GM15510 (cell line): Measurements from ENCODE around the gene SNRPD2.

Experiments used
- POLR2A ChIP-seq: IDR thresholded peaks from 3 replicates; pipeline ENCODE4 v1.6.1; 2011; ENCODE audit warnings: borderline replicate concordance; ENCODE audit not compliant: insufficient read length; ENCODE audit errors: extremely low read depth

SNRPD2 gene

GRCh38 chr19:45645631-45646344, 46.0 kb downstream of the SNRPD2 start:
- TF ChIP-seq POLR2A: peak; percentile 10

GRCh38 chr19:45645068-45645630, 46.6 kb downstream of the SNRPD2 start:
- TF ChIP-seq POLR2A: no peak

- no peak for TF ChIP-seq POLR2A
Measured at GRCh38 chr19:45643927-45644771, 47.6 kb downstream of the SNRPD2 start.

- no peak for TF ChIP-seq POLR2A
Measured at GRCh38 chr19:45643024-45643926, 48.5 kb downstream of the SNRPD2 start.

- peak; percentile 55 for TF ChIP-seq POLR2A
Measured at GRCh38 chr19:45641274-45642105, 50.3 kb downstream of the SNRPD2 start.

GRCh38 chr19:45640849-45641273, 50.9 kb downstream of the SNRPD2 start:
- no peak for TF ChIP-seq POLR2A

GRCh38 chr19:45638930-45639729, 52.6 kb downstream of the SNRPD2 start, which contains the start of gene EML2:
Gene EML2 (minus strand): TSS chr19:45639397. CDS start chr19:45639376, 21 bp downstream.
- TF ChIP-seq POLR2A: peak; percentile 64

- TF ChIP-seq POLR2A: no peak
Measured at GRCh38 chr19:45637890-45638667, 53.7 kb downstream of the SNRPD2 start.
